Left ventricle myocardium inferior (tissue), 1 donor: ENCODE results near the gene UNC93A. TPM values are rescaled to one million over a fixed set of nuclear protein-coding genes. Genes with fewer than 3 reads are reported as not detected.

Source experiments
- total RNA-seq: library from RNA; stranded (reverse); fragmentation: NEBNext Ultra II Directional; extraction: Animal tissue kit (Norgen Biotek cat#: 25700); gene quantifications from one replicate; pipeline ENCODE4 v1.2.1, GENCODE V29; 2021
- donor health status: DM: no; HTN: yes; CAD: no; lungs with severe emphysema.

UNC93A gene
- total RNA-seq, 1 donor from 2014 or later = not detected

Other genes with a start within 250 kb of the UNC93A start
- gene CCR6, start 168.2 kb upstream of the UNC93A start, total RNA-seq = not detected
- gene GPR31, start 133.3 kb upstream of the UNC93A start, total RNA-seq = not detected
- gene TTLL2, start 33.8 kb downstream of the UNC93A start, total RNA-seq = not detected